Endodermal cell (in vitro differentiated cells): Measurements from ENCODE around the gene OXT. TPM values are rescaled to one million over a fixed set of nuclear protein-coding genes. Genes with fewer than 3 reads are reported as not detected.
A peak's percentile ranks its signal among the peaks of the same experiment; 100 is the strongest.

Experiments used
- DNase-seq: peaks from one replicate; pipeline ENCODE4 v3.0.0-alpha.2; 2017
- H3K27ac ChIP-seq: 2 replicates; pipeline ENCODE4 v1.5.1; 2013; ENCODE audit warnings: mild to moderate bottlenecking, low read depth, low read length, moderate library complexity
- H3K27me3 ChIP-seq: 2 replicates; pipeline ENCODE4 v1.6.1; 2013; ENCODE audit warnings: mild to moderate bottlenecking, low read length, moderate library complexity; ENCODE audit not compliant: insufficient read depth, control insufficient read depth, poor library complexity, severe bottlenecking
- H3K36me3 ChIP-seq: 2 replicates; pipeline ENCODE4 v1.7.0; 2013; ENCODE audit warnings: mild to moderate bottlenecking, low read length, moderate library complexity; ENCODE audit not compliant: control insufficient read depth, insufficient read depth
- H3K4me1 ChIP-seq: one replicate; pipeline ENCODE4 v1.7.0; 2013; ENCODE audit warnings: low read length; ENCODE audit not compliant: control insufficient read depth, insufficient read depth
- H3K4me3 ChIP-seq: 2 replicates; pipeline ENCODE4 v1.5.1; 2013; ENCODE audit warnings: mild to moderate bottlenecking, low read length, moderate library complexity
- H3K9ac ChIP-seq: 2 replicates; pipeline ENCODE4 v1.6.1; 2013; ENCODE audit warnings: mild to moderate bottlenecking, low read length, moderate library complexity; ENCODE audit not compliant: poor library complexity, severe bottlenecking; ENCODE audit errors: extremely low read depth
- H3K9me3 ChIP-seq: 2 replicates; pipeline ENCODE4 v1.6.1; 2013; ENCODE audit warnings: mild to moderate bottlenecking, low read length, moderate library complexity; ENCODE audit not compliant: control insufficient read depth
- H3K27ac Mint-ChIP-seq: 2 replicates; pipeline ENCODE4 v1.8.0; 2020; ENCODE audit warnings: mixed read lengths
- H3K27me3 Mint-ChIP-seq: 2 replicates; pipeline ENCODE4 v1.8.0; 2021; ENCODE audit warnings: mild to moderate bottlenecking, mixed read lengths; ENCODE audit not compliant: insufficient read depth
- H3K36me3 Mint-ChIP-seq: 2 replicates; pipeline ENCODE4 v1.8.0; 2020; ENCODE audit warnings: low read depth, mixed read lengths
- H3K4me1 Mint-ChIP-seq: 2 replicates; pipeline ENCODE4 v1.8.0; 2020; ENCODE audit warnings: mixed read lengths
- H3K4me3 Mint-ChIP-seq: 2 replicates; pipeline ENCODE4 v1.8.0; 2020; ENCODE audit warnings: mild to moderate bottlenecking, moderate library complexity, mixed read lengths
- H3K9me3 Mint-ChIP-seq: 2 replicates; pipeline ENCODE4 v1.8.0; 2020; ENCODE audit warnings: mild to moderate bottlenecking, mixed read lengths
- WGBS, 2 experiments: methylation state at CpG; one replicate each; pipeline versions ENCODE4 v1.1.5 to v1.1.7; 2013; ENCODE audit warnings: missing lambda C conversion rate in 2 of 2, mixed read lengths in 1 of 2; ENCODE audit not compliant: insufficient coverage in 1 of 2, insufficient read length in 1 of 2; 5-methylcytosine and 5-hydroxymethylcytosine counted together
- total RNA-seq, 2 donors: library from RNA; stranded (reverse); fragmentation: NEBNext Ultra II Directional in 1 of 2; extraction: Animal tissue kit (Norgen Biotek cat#: 25700) in 1 of 2; gene quantifications; 2 replicates in 1 of 2; 3 replicates in 1 of 2; pipeline ENCODE4 v1.2.1, GENCODE V29; 2021
- TF ChIP-seq, protein P1 (sequence below): fragments of 200-600 bp; sonication (generic); conservative IDR thresholded peaks from 2 replicates; pipeline ENCODE4 v1.5.0; 2021; ENCODE audit warnings: antibody characterized with exemption, mild to moderate bottlenecking

Gene OXT
- total RNA-seq, 2 donors from 2014 or later: not detected

DNA sequence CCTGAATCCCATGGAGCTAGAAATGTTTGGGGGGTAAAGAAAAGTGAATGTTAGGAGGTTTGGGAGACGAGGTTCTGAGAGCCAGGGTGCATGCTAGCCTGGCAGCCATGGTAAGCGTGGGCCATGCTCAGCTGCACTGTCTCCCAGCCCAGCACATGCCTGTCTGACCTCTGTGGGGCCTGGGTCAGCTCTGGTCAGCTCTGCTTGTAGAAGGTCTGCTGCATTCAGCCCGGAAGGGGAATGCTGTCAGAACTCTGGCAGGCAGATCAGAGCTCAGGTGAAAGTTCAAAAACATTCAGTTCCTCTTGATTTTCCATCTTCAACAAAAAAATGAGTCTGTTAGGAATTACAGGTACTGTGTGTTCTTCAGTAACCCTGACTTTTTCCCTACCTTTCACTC lies 33.8 kb upstream of the OXT start:
- Histone ChIP-seq H3K27me3 (no peaks in the 10 kb centered on the region), H3K4me1 (peaks cover 10% of the 10 kb centered on the region), H3K9ac (no peak overlapping the region), H3K4me3 (no peak overlapping the region), H3K9me3 (no peaks in the 10 kb centered on the region), H3K36me3 (peaks cover 61% of the 10 kb centered on the region), H3K27ac (no peak overlapping the region)
- no peak for DNase-seq
- Mint-ChIP-seq H3K27ac (no peak overlapping the region), H3K4me3 (no peak overlapping the region), H3K27me3 (no peaks in the 10 kb centered on the region), H3K36me3 (peaks cover 55% of the 10 kb centered on the region), H3K4me1 (peaks cover 18% of the 10 kb centered on the region), H3K9me3 (no peaks in the 10 kb centered on the region)
- WGBS, 2 experiments: 84 to 98% methylated on average over 3 of the region's 3 CpGs
- TF ChIP-seq, protein P1, sequence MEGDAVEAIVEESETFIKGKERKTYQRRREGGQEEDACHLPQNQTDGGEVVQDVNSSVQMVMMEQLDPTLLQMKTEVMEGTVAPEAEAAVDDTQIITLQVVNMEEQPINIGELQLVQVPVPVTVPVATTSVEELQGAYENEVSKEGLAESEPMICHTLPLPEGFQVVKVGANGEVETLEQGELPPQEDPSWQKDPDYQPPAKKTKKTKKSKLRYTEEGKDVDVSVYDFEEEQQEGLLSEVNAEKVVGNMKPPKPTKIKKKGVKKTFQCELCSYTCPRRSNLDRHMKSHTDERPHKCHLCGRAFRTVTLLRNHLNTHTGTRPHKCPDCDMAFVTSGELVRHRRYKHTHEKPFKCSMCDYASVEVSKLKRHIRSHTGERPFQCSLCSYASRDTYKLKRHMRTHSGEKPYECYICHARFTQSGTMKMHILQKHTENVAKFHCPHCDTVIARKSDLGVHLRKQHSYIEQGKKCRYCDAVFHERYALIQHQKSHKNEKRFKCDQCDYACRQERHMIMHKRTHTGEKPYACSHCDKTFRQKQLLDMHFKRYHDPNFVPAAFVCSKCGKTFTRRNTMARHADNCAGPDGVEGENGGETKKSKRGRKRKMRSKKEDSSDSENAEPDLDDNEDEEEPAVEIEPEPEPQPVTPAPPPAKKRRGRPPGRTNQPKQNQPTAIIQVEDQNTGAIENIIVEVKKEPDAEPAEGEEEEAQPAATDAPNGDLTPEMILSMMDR: no peak

DNA sequence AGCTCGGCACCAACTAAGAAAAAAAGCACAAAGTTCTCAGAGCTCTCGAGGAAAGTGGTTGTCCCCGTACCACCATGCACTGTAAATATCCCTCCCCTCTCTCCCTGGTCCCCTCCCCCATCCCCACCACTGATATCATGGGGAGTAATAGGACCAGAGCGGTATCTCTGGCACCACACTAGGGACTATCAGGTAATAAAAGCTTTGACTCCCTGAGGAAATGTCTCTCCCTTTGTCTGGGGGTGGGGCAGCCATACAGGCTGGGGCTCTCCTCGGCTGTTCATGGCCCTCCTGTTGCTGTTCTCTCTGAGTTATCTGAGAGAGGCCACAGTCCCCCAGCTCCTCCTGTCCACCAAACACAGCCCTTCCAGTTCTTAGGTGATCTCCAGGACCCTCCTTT lies 33.0 kb upstream of the OXT start:
- Mint-ChIP-seq H3K27me3 (no peaks in the 10 kb centered on the region), H3K27ac (peak overlapping the region; percentile 57), H3K9me3 (no peaks in the 10 kb centered on the region), H3K36me3 (peaks cover 55% of the 10 kb centered on the region), H3K4me1 (peaks cover 18% of the 10 kb centered on the region), H3K4me3 (no peak overlapping the region)
- no peak for DNase-seq
- H3K4me3 ChIP-seq: no peak overlapping the region
- H3K9ac ChIP-seq: no peak overlapping the region
- TF ChIP-seq, protein P1: no peak
- no peak overlapping the region for H3K27ac ChIP-seq
- H3K9me3 ChIP-seq: no peaks in the 10 kb centered on the region
- 68 to 100% methylated on average over 3 to 5 of the region's 5 CpGs for WGBS, 2 experiments
- H3K36me3 ChIP-seq: peaks cover 61% of the 10 kb centered on the region
- peaks cover 10% of the 10 kb centered on the region for H3K4me1 ChIP-seq
- H3K27me3 ChIP-seq: no peaks in the 10 kb centered on the region

DNA sequence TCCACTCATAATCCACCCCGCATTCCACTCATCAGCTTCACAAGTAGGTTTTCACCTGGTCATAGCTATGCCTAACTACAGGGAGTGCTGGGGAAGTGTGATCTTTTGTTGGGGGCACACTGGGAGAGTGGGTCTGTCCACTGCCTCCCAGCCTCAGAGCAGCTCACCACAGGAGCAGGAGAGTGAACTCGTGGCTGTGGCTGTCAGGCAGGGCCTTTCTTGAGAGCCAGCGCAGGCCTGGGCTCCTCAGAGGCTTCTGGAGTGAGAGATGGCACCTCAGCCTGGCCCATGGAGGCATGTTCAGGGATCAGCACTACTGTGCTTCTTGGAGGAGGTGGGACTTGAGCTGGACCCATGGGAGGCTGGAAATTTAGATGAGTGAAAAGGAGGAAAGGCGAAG lies 32.0 kb upstream of the OXT start:
- Mint-ChIP-seq H3K9me3 (no peaks in the 10 kb centered on the region), H3K4me1 (peaks cover 18% of the 10 kb centered on the region), H3K27ac (no peak overlapping the region), H3K36me3 (peaks cover 49% of the 10 kb centered on the region), H3K27me3 (no peaks in the 10 kb centered on the region), H3K4me3 (no peak overlapping the region)
- DNase-seq: no peak
- 99 to 100% methylated on average over 1 to 4 of the region's 4 CpGs for WGBS, 2 experiments
- no peak overlapping the region for H3K4me3 ChIP-seq
- peaks cover 10% of the 10 kb centered on the region for H3K4me1 ChIP-seq
- no peak overlapping the region for H3K27ac ChIP-seq
- TF ChIP-seq, protein P1: no peak
- H3K9me3 ChIP-seq: no peaks in the 10 kb centered on the region
- peaks cover 57% of the 10 kb centered on the region for H3K36me3 ChIP-seq
- no peaks in the 10 kb centered on the region for H3K27me3 ChIP-seq
- H3K9ac ChIP-seq: no peak overlapping the region
